IMR-90 (cell line): ENCODE measurements around the gene SLC26A2. TPM values are rescaled to one million over a fixed set of nuclear protein-coding genes. Genes with fewer than 3 reads are reported as not detected.

Experiments
- ATAC-seq: fragments of 200-7000 bp; cut with Tn5 transposase; 2 replicates; pipeline ENCODE4 v1.9.1; 2020; ENCODE audit warnings: low read depth, mild to moderate bottlenecking, moderate library complexity
- BruUV-seq: library from RNA; stranded (reverse); fragments of 400-500 nt; replicated peaks from 2 replicates; lab custom pipeline; 2021; lab: Mats Ljungman, UMichigan
- CTCF ChIA-PET: fragments of 300-600 bp; formaldehyde crosslinking; extraction: SDS; loops from one replicate; lab custom pipeline; 2021; ENCODE audit warnings: antibody characterized with exemption; lab: Yijun Ruan, JAX
- POLR2A ChIA-PET: fragments of 300-600 bp; sonication (Branson Sonifier 250); formaldehyde crosslinking; loops from one replicate; lab custom pipeline; 2022; ENCODE audit warnings: antibody characterized with exemption; ENCODE audit not compliant: unreplicated experiment; lab: Charles Lee
- DNase-seq: peaks from one replicate; pipeline ENCODE4 v3.0.0; 2013
- H2AFZ ChIP-seq: replicated peaks from 2 replicates; pipeline ENCODE3; 2013; ENCODE audit warnings: low read length, mild to moderate bottlenecking; ENCODE audit not compliant: poor library complexity
- H2AK5ac ChIP-seq: 2 replicates; pipeline ENCODE4 v1.6.1; 2013; ENCODE audit warnings: low read depth, low read length, inconsistent platforms
- H2AK9ac ChIP-seq: replicated peaks from 2 replicates; pipeline ENCODE3; 2013; ENCODE audit warnings: mild to moderate bottlenecking, low read depth, low read length, moderate library complexity; ENCODE audit not compliant: poor library complexity
- H2BK120ac ChIP-seq: 2 replicates; pipeline ENCODE4 v1.6.1; 2013; ENCODE audit warnings: low read depth, low read length, inconsistent platforms
- H2BK15ac ChIP-seq: 3 replicates; pipeline ENCODE4 v1.6.1; 2013; ENCODE audit warnings: low read depth, low read length, inconsistent platforms
- H2BK20ac ChIP-seq: 2 replicates; pipeline ENCODE4 v1.6.1; 2013; ENCODE audit warnings: low read depth, mild to moderate bottlenecking, inconsistent platforms, low read length, moderate library complexity
- H2BK5ac ChIP-seq: 2 replicates; pipeline ENCODE4 v1.6.1; 2013; ENCODE audit warnings: mild to moderate bottlenecking, low read depth, low read length, inconsistent platforms; ENCODE audit not compliant: poor library complexity, severe bottlenecking
- H3K14ac ChIP-seq: replicated peaks from 2 replicates; pipeline ENCODE4 v1.6.1; 2013; ENCODE audit warnings: low read depth, low read length, inconsistent platforms
- H3K18ac ChIP-seq: 2 replicates; pipeline ENCODE4 v1.6.1; 2013; ENCODE audit warnings: low read depth, low read length, control low read depth
- H3K23ac ChIP-seq: 2 replicates; pipeline ENCODE4 v1.6.1; 2013; ENCODE audit warnings: low read depth, low read length, inconsistent platforms
- H3K27ac ChIP-seq: 2 replicates; pipeline ENCODE4 v1.5.1; 2013; ENCODE audit warnings: mild to moderate bottlenecking, control low read depth, low read length; ENCODE audit not compliant: insufficient read depth
- H3K27me3 ChIP-seq: 2 replicates; pipeline ENCODE4 v1.6.1; 2013; ENCODE audit warnings: low read length; ENCODE audit not compliant: control insufficient read depth, insufficient read depth
- H3K36me3 ChIP-seq: 2 replicates; pipeline ENCODE4 v1.6.1; 2013; ENCODE audit warnings: low read length, mixed read lengths; ENCODE audit not compliant: control insufficient read depth, insufficient read depth
- H3K4ac ChIP-seq: 2 replicates; pipeline ENCODE4 v1.6.1; 2013; ENCODE audit warnings: low read depth, low read length, inconsistent platforms
- H3K4me1 ChIP-seq: 2 replicates; pipeline ENCODE4 v1.6.1; 2013; ENCODE audit warnings: low read length, mixed read lengths; ENCODE audit not compliant: control insufficient read depth, insufficient read depth
- H3K4me2 ChIP-seq: 2 replicates; pipeline ENCODE4 v1.6.1; 2013; ENCODE audit warnings: low read depth, mild to moderate bottlenecking, control low read depth, low read length, moderate library complexity
- H3K4me3 ChIP-seq: 2 replicates; pipeline ENCODE4 v1.5.1; 2013; ENCODE audit warnings: low read depth, mild to moderate bottlenecking, control low read depth, low read length, moderate library complexity; ENCODE audit not compliant: insufficient read depth
- H3K56ac ChIP-seq: 2 replicates; pipeline ENCODE4 v1.6.1; 2013; ENCODE audit warnings: low read length, inconsistent platforms; ENCODE audit not compliant: insufficient read depth; ENCODE audit errors: extremely low read depth
- H3K79me1 ChIP-seq, 2 experiments: 2 replicates each; pipeline ENCODE4 v1.6.1; 2013; ENCODE audit warnings: low read length in 2 of 2, inconsistent platforms in 1 of 2, low read depth in 1 of 2
- H3K9ac ChIP-seq: 2 replicates; pipeline ENCODE4 v1.6.1; 2013; ENCODE audit warnings: low read depth, low read length, control low read depth
- H3K9me1 ChIP-seq: 2 replicates; pipeline ENCODE4 v1.6.1; 2013; ENCODE audit warnings: low read length, inconsistent platforms; ENCODE audit not compliant: insufficient read depth
- H3K9me3 ChIP-seq: 2 replicates; pipeline ENCODE4 v1.6.1; 2013; ENCODE audit warnings: low read length; ENCODE audit not compliant: control insufficient read depth, insufficient read depth
- H4K20me1 ChIP-seq: 2 replicates; pipeline ENCODE4 v1.6.1; 2013; ENCODE audit warnings: low read length, inconsistent platforms; ENCODE audit not compliant: insufficient read depth
- H4K5ac ChIP-seq: 2 replicates; pipeline ENCODE4 v1.6.1; 2013; ENCODE audit warnings: mild to moderate bottlenecking, low read depth, low read length, control low read depth
- H4K8ac ChIP-seq, 2 experiments: 2 replicates each; pipeline ENCODE4 v1.6.1; 2013; ENCODE audit warnings: low read depth in 2 of 2, low read length in 2 of 2, control low read depth in 1 of 2, inconsistent platforms in 1 of 2
- H4K91ac ChIP-seq: 2 replicates; pipeline ENCODE4 v1.6.1; 2013; ENCODE audit warnings: low read depth, low read length, inconsistent platforms; ENCODE audit not compliant: insufficient read depth
- BHLHE40 ChIP-seq: fragments of 150-350 bp; IDR thresholded peaks from 2 replicates; pipeline ENCODE4 v1.6.1; 2016; ENCODE audit warnings: mild to moderate bottlenecking, low read depth, low read length
- CEBPB ChIP-seq: IDR thresholded peaks from 2 replicates; pipeline ENCODE4 v1.6.1; 2012; ENCODE audit warnings: low read depth, low read length, improper control_type of control experiment
- CHD1 ChIP-seq: IDR thresholded peaks from 2 replicates; pipeline ENCODE4 v1.6.1; 2012; ENCODE audit warnings: low read depth, low read length, improper control_type of control experiment
- ELK1 ChIP-seq: fragments of 150-350 bp; IDR thresholded peaks from 2 replicates; pipeline ENCODE4 v1.6.1; 2016; ENCODE audit warnings: low read depth, mild to moderate bottlenecking, low read length, moderate library complexity, borderline replicate concordance
- FOS ChIP-seq: fragments of 150-350 bp; IDR thresholded peaks from 2 replicates; pipeline ENCODE4 v1.6.1; 2016; ENCODE audit warnings: low read depth, low read length
- MAFK ChIP-seq: IDR thresholded peaks from 2 replicates; pipeline ENCODE4 v1.6.1; 2012; ENCODE audit warnings: low read depth, low read length, improper control_type of control experiment
- MAZ ChIP-seq: IDR thresholded peaks from 2 replicates; pipeline ENCODE4 v1.6.1; 2012; ENCODE audit warnings: low read depth, mild to moderate bottlenecking, low read length, improper control_type of control experiment, moderate library complexity, borderline replicate concordance
- MXI1 ChIP-seq: IDR thresholded peaks from 2 replicates; pipeline ENCODE4 v1.6.1; 2012; ENCODE audit warnings: low read depth, mild to moderate bottlenecking, low read length, moderate library complexity, borderline replicate concordance
- NFE2L2 ChIP-seq: fragments of 150-350 bp; IDR thresholded peaks from 2 replicates; pipeline ENCODE4 v1.6.1; 2016; ENCODE audit warnings: low read depth, mild to moderate bottlenecking, low read length
- POLR2A ChIP-seq: IDR thresholded peaks from 2 replicates; pipeline ENCODE4 v1.6.1; 2012; ENCODE audit warnings: mild to moderate bottlenecking, low read depth, low read length
- RAD21 ChIP-seq: IDR thresholded peaks from 2 replicates; pipeline ENCODE4 v1.6.1; 2012; ENCODE audit warnings: low read length, improper control_type of control experiment
- RCOR1 ChIP-seq: IDR thresholded peaks from 2 replicates; pipeline ENCODE4 v1.6.1; 2012; ENCODE audit warnings: mild to moderate bottlenecking, low read length, improper control_type of control experiment; ENCODE audit not compliant: insufficient replicate concordance
- RFX5 ChIP-seq: IDR thresholded peaks from 2 replicates; pipeline ENCODE4 v1.8.0; 2012; ENCODE audit warnings: low read depth, mild to moderate bottlenecking, low read length, moderate library complexity
- SMC3 ChIP-seq: fragments of 150-350 bp; IDR thresholded peaks from 2 replicates; pipeline ENCODE4 v1.6.1; 2016; ENCODE audit warnings: low read depth, mild to moderate bottlenecking, antibody characterized with exemption, low read length, moderate library complexity
- USF2 ChIP-seq: fragments of 150-350 bp; IDR thresholded peaks from 2 replicates; pipeline ENCODE4 v1.6.1; 2017; ENCODE audit warnings: mild to moderate bottlenecking, antibody characterized with exemption, low read length, low read depth
- WGBS, 2 experiments: methylation state at CpG; one replicate each; pipeline versions ENCODE4 v1.1.5 to v1.1.7; 2013; ENCODE audit warnings: missing lambda C conversion rate in 2 of 2; ENCODE audit not compliant: insufficient read length in 1 of 2; ENCODE audit errors: extremely low coverage in 2 of 2; 5-methylcytosine and 5-hydroxymethylcytosine counted together
- dilution Hi-C: fragments of 300-500 bp; cut with HindIII; formaldehyde crosslinking; loops from one replicate; pipeline ENCODE4 v1.14.3; 2018; ENCODE audit warnings: low sequenced_read_pairs; ENCODE audit not compliant: unreplicated experiment
- in situ Hi-C: fragments of 300-500 bp; cut with MboI; formaldehyde crosslinking; loops from 3 replicates; pipeline ENCODE4 v1.14.3; 2019; ENCODE audit warnings: low sequenced_read_pairs, inconsistent platforms, mixed read lengths
- intact Hi-C: fragments of 100-400 bp; cut with micrococcal nuclease; formaldehyde crosslinking; loops from 2 replicates; pipeline ENCODE4 v1.10.0; 2022
- polyA plus RNA-seq, 3 experiments: library from polyadenylated mRNA; depleted of rRNA; stranded (reverse); fragments of >200 nt; gene quantifications; 2 replicates each; pipeline ENCODE4 v1.2.3, GENCODE V29; 2012; ENCODE audit warnings: low replicate concordance in 1 of 3
- total RNA-seq: library from RNA; depleted of rRNA; stranded (reverse); fragments of >200 nt; gene quantifications from 2 replicates; pipeline ENCODE4 v1.2.3, GENCODE V29; 2012
- TF ChIP-seq, protein P1 (sequence below): conservative IDR thresholded peaks from 2 replicates; pipeline ENCODE4 v1.5.1; 2012; ENCODE audit warnings: mild to moderate bottlenecking, low read depth, low read length, improper control_type of control experiment

The SLC26A2 gene
- total and polyA plus RNA-seq, 2 of the 4 experiments (the other 2 are of a cell fraction) = 2.2 to 9.9 TPM

- Histone ChIP-seq H3K36me3 (no peaks in the 10 kb centered on the region), H3K27ac (no peak overlapping the region), H4K91ac (no peak overlapping the region), H4K8ac (no peak overlapping the region), H3K4me2 (no peak overlapping the region), H2BK15ac (no peak overlapping the region), H4K5ac (no peak overlapping the region), H3K18ac (no peak overlapping the region), H3K23ac (no peak overlapping the region), H3K9ac (no peak overlapping the region), H3K9me1 (no peaks in the 10 kb centered on the region), H2AK5ac (no peak overlapping the region), H3K9me3 (no peaks in the 10 kb centered on the region), H2BK20ac (no peak overlapping the region), H3K56ac (no peak overlapping the region), H3K4me1 (no peaks in the 10 kb centered on the region), H3K14ac (no peak overlapping the region), H3K27me3 (peaks cover 36% of the 10 kb centered on the region), H2AK9ac (no peak overlapping the region), H2BK5ac (no peak overlapping the region), H4K20me1 (no peaks in the 10 kb centered on the region), H3K79me1 (no peaks in the 10 kb centered on the region), H2BK120ac (no peak overlapping the region), H3K4me3 (no peak overlapping the region), H3K4ac (no peak overlapping the region), H2AFZ (no peak overlapping the region)
- dilution Hi-C loops (no loop called here), intact Hi-C loops (no loop called here), in situ Hi-C loops (no loop called here)
- BruUV-seq = no TSS peak
- ChIA-PET CTCF (interaction anchor here (0.5 kb wide), 1 partner anchor 262 kb away, joined by 3 read pairs; no protein-coding TSS in a partner anchor), POLR2A (no interaction called here)
- no peak for ATAC-seq
- no peak for TF ChIP-seq NFE2L2
- no peak for TF ChIP-seq RAD21
- TF ChIP-seq MAZ = no peak
- TF ChIP-seq MAFK = no peak
- no peak for TF ChIP-seq USF2
- TF ChIP-seq MXI1 = no peak
- TF ChIP-seq RCOR1 = no peak
- no peak for TF ChIP-seq CEBPB
- no peak for TF ChIP-seq FOS
- TF ChIP-seq, protein P1, sequence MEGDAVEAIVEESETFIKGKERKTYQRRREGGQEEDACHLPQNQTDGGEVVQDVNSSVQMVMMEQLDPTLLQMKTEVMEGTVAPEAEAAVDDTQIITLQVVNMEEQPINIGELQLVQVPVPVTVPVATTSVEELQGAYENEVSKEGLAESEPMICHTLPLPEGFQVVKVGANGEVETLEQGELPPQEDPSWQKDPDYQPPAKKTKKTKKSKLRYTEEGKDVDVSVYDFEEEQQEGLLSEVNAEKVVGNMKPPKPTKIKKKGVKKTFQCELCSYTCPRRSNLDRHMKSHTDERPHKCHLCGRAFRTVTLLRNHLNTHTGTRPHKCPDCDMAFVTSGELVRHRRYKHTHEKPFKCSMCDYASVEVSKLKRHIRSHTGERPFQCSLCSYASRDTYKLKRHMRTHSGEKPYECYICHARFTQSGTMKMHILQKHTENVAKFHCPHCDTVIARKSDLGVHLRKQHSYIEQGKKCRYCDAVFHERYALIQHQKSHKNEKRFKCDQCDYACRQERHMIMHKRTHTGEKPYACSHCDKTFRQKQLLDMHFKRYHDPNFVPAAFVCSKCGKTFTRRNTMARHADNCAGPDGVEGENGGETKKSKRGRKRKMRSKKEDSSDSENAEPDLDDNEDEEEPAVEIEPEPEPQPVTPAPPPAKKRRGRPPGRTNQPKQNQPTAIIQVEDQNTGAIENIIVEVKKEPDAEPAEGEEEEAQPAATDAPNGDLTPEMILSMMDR = no peak
- no peak for TF ChIP-seq ELK1
- no peak for TF ChIP-seq RFX5
- no peak for TF ChIP-seq POLR2A
- no peak for TF ChIP-seq SMC3
- no peak for TF ChIP-seq CHD1
- TF ChIP-seq BHLHE40 = no peak
- 79% methylated on average over 2 of the region's 5 CpGs; no CpG with 5 or more reads in 1 of the 2 experiments for WGBS, 2 experiments
- no peak for DNase-seq
These were observed 11.6 kb upstream of the SLC26A2 start for GRCh38 chr5:149948993-149949392.
